ENCODE data around the gene ZNF622. TPM values are rescaled to one million over a fixed set of nuclear protein-coding genes. Genes with fewer than 3 reads are reported as not detected.

ZNF622 gene
- total RNA-seq, 4 donors from 2014 or later: 20.2 to 32.6 (median 27.6) TPM

GRCh38 chr5:16464231-16464630 lies 1.4 kb downstream of the ZNF622 start:
- TF ChIP-seq CTCF (IDR thresholded peaks at IDR 0.05; ENCODE audit: low read depth): no peak

DNA sequence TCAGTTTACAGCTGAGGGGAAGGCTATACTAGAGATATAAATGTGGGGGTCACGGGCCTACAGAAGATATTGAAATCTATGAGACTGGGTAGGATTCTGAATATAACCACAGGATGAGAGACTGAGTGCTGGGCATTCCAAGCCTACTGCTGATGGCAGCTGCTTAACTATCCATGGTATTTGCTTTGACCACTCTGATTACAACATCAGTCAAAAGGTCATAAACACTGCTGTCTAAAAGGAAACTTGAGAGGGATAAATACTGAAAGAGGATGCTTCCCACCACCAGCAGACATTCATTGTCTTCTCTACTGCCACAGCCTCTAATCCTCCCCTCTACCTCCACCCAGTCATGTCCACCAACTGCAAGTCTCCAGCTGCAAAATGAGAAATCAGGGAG lies 3.8 kb downstream of the ZNF622 start:
- TF ChIP-seq CTCF (IDR thresholded peaks at IDR 0.05; ENCODE audit: low read depth): no peak

- no peak for TF ChIP-seq CTCF (IDR thresholded peaks at IDR 0.05; ENCODE audit: low read depth)
These were observed 4.6 kb downstream of the ZNF622 start for GRCh38 chr5:16461026-16461425.

DNA sequence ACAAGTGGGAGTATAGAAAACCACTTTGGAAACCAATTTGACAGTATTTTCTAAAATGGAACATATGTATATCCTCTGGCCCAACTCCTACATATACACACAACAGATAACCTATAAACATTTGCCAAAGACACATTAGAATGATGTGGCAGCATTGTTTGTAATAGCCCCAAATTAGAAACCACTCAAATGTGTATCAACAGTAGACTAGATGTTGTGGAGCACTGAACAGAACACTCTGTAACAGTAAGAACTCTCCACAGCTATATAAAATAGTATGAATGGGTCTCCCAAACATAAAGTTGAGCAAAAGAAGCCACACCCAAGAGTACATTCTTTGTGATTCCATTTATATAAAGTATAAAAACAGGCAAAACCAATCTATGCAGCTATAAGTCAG lies 6.1 kb downstream of the ZNF622 start:
- no peak for TF ChIP-seq CTCF (IDR thresholded peaks at IDR 0.05; ENCODE audit: low read depth)

DNA sequence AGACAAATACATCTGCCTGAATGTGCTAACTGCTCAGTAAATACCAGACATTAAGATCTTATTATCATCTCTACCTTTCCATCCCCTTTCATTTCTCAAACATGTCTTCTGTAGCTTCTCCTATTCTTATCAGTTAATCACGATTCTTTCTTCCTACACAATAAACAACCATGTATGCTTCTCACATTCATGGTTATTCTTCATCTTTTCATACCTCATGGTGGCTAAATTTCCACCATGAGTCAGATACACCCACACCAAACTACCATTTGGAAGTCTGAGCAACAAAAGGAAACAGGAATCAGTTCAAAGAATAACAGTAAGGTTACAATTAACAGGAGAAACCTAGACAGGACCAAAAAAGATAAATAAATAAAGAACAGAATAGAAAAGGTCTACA lies 7.7 kb downstream of the ZNF622 start:
- TF ChIP-seq CTCF (IDR thresholded peaks at IDR 0.05; ENCODE audit: low read depth): no peak

GRCh38 chr5:16457451-16457850 lies 8.1 kb downstream of the ZNF622 start:
- TF ChIP-seq CTCF (IDR thresholded peaks at IDR 0.05; ENCODE audit: low read depth): no peak

DNA sequence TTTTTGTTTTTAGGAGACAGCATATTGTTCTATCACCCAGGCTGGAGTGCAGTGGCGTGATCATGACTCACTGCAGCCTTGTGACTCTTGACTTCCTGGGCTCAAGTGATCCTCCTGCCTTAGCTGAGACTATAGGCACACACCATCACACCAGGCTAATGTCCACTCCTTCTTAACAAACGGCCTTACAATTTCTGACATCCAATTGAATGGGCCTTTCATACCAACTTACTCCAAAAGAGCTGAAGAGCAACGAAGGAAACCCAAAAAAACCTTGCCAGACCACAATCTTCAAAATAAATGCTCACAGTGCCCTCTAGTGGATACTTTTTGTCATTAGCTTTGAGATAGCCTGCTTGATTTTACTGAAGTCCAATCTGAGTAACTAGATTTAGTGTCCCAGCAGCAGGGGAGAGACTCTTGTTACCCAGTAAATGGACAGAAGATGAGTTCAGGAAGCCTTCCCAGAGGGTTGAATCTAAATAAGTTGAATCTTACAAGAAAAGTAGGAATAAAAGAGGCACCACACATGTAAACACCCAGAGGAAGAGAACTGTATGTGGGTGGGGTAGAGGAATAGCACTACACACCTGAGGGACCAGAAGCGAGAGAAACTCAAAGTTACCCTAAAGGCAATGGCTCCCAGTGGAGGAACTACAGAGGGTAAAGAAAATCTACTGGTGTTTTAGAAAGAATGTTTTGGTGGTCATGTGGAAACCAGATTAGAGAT lies 9.3 kb downstream of the ZNF622 start:
- TF ChIP-seq CTCF (IDR thresholded peaks at IDR 0.05; ENCODE audit: low read depth): no peak

All from subcutaneous adipose tissue (tissue), 4 donors.